Limb (tissue), 2 donors: Measurements from ENCODE around the gene LTBP2.

Experiments used
- DNase-seq, 2 donors: peaks; one replicate each; pipeline ENCODE4 v3.0.0-alpha.2; 2016; ENCODE audit errors: extremely low spot score in 2 of 2

LTBP2 gene

GRCh38 chr14:74592476-74593201, 19.4 kb downstream of the LTBP2 start:
- DNase-seq = no peak

- no peak for DNase-seq
Measured at GRCh38 chr14:74591899-74592298, 20.1 kb downstream of the LTBP2 start.

GRCh38 chr14:74591394-74591793, 20.6 kb downstream of the LTBP2 start:
- no peak for DNase-seq

GRCh38 chr14:74589291-74589879, 22.7 kb downstream of the LTBP2 start:
- DNase-seq = no peak

GRCh38 chr14:74587363-74587707, 24.7 kb downstream of the LTBP2 start:
- DNase-seq = no peak

GRCh38 chr14:74586681-74587362, 25.2 kb downstream of the LTBP2 start:
- DNase-seq = no peak

GRCh38 chr14:74585406-74586335, 26.4 kb downstream of the LTBP2 start:
- no peak for DNase-seq

GRCh38 chr14:74584951-74585350, 27.1 kb downstream of the LTBP2 start:
- no peak for DNase-seq

- no peak for DNase-seq
Measured at GRCh38 chr14:74583689-74584434, 28.2 kb downstream of the LTBP2 start.

GRCh38 chr14:74582910-74583581, 29.0 kb downstream of the LTBP2 start:
- DNase-seq = no peak

- no peak for DNase-seq
Measured at GRCh38 chr14:74580275-74580672, 31.8 kb downstream of the LTBP2 start.

GRCh38 chr14:74579447-74580274, 32.4 kb downstream of the LTBP2 start:
- no peak for DNase-seq

- no peak for DNase-seq
Measured at GRCh38 chr14:74578479-74578878, 33.6 kb downstream of the LTBP2 start.

GRCh38 chr14:74577948-74578275, 34.1 kb downstream of the LTBP2 start:
- DNase-seq = no peak

GRCh38 chr14:74577247-74577947, 34.6 kb downstream of the LTBP2 start:
- no peak for DNase-seq

GRCh38 chr14:74575936-74576335, 36.1 kb downstream of the LTBP2 start:
- no peak for DNase-seq

GRCh38 chr14:74575507-74575906, 36.5 kb downstream of the LTBP2 start:
- DNase-seq = no peak

GRCh38 chr14:74574706-74575105, 37.3 kb downstream of the LTBP2 start:
- DNase-seq = no peak

- DNase-seq = no peak
Measured at GRCh38 chr14:74574090-74574433, 38.0 kb downstream of the LTBP2 start.
